HG02642 (cell line): ENCODE data around the gene ROPN1B.
"Not testable (repeated sequence)": the region's sequence is repeated elsewhere in the genome, so short reads cannot be mapped to it uniquely, and the experiment has no call there.

Source experiments
- ATAC-seq: cut with Tn5 transposase; IDR thresholded peaks from one replicate; pipeline ENCODE4 v1.9.1; 2021; ENCODE audit warnings: mild to moderate bottlenecking; ENCODE audit not compliant: unreplicated experiment, poor library complexity

Gene ROPN1B

DNA sequence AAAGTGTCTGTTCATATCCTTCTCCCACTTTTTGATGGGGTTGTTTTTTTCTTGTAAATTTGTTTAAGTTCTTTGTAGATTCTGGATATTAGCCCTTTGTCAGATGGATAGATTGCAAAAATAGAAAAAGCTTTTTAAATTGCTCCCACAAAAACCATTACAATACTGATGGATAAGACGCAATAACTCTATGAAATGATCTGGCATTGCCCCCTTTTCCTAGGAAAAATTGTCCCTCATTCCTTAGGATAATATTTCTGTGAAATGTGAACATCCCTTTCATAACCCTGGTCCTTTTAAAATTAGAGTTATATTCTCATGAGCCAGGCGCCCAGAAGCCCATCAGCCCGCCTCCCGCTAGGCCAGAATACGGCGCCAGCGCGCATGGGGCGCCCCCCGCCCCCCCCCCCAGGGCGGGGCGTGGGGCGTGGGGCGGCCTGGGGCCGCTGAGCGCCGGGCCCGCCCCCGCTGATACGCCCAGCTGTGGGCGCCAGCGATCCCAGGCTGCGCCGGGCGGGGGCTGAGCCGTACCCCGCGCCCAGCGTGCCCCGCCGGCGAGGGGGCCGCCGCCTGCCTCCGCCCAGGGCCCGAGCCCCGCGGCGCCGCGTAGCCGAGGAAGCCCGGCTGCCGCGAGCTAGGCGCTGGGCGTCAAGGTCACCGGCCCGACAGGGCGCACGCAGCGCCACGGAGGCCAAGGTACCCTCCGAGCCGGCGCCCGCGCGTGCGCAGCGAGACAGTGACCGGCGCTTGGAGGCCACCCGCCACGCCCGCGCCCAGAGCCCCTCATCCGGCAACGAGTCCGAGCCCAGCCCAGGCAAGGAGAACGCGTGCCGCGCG lies 11.1 kb upstream of the ROPN1B start:
- no peak for ATAC-seq

DNA sequence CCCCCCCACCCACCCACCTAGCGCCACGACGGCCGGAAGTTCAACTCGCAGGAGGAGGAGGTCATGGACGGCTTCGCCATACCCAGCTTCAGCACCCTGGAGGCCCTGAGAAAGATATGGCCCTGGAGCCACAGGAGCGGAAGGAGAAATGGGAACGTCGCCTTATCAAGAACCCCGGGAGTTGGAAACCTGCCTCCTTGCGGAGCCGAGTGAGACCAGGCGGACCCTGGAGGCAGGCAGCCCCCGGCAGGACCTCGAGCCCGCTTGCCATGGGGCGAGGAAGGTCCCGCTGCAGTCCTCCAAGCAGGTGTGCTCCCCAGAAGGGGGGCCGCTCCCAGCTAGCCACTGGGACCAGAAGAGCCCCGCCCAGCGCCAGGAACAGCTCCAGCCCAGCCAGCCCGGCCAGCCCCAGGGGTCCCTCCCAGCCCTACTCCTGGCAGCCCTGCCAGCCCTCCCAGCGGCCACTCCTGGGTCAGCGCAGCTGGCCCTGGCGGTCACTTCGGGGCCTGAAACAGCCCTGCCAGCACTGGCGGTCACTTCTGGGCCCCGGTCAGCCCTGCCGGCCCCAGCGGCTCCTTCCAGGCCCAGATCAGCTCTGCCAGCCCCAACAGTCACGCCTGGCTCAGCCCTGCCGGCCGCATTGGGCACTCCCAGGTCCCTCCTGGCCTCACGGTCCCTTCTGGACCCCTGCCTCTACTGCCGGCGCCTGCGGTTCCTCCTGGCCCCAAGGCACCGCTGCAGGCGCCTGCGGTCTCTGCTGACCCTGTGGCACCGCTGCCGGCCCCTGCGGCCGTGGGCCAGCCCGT lies 10.3 kb upstream of the ROPN1B start:
- ATAC-seq: no peak

DNA sequence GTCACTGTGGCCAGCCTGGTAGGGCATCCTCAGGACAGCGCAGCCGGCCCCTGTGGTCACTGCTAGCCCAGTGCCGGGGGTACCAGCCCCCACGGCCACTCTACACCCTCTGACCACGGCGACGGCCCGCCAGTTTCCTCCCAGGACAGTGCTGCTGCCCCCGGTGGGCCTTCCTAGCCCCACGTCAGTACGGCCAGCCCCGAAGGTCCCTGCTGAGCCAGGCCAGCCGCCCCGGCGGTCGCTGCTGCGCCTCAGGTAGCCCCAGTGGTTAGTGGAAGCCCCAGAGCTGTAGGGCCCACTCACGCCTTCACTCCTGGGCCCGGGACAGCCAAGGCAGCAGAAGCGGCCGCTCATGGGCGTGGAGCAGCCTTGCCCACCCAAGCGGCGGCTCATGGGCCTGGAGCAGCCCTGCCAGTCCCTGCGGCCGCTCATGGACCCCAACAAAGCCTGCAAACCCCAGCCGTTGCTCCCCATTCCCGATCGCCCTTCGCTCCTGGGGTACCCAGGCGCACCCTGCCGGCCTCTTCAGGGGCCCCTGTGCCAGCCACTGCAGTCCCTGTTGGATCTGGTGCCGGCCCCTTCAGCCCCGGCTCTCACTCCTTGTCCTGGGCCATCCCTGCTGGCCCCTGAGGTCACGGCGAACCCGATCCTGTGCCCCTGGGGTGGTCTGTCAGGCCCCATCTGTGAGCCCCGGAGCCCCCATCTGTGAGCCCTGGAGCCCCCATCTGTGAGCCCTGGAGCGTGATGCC lies 9.5 kb upstream of the ROPN1B start:
- ATAC-seq: no peak

DNA sequence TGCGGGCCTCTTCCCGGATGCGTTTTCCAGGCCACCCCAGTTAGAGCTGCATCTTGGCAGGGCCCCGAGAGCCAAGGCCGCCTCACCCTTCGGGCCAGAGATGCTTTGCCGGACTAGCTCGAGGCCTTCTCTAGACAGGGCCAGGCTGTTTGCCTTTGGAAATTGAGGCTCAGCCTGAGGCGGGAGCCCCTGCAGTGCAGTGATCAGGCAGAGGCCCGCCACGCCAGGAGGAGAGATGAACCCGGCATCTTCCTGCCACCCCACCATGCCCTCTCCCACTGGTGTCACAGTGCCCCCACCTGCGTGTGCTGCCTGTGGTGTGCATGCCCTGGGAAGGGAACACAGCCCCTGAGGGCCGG lies 8.9 kb upstream of the ROPN1B start:
- no peak for ATAC-seq

DNA sequence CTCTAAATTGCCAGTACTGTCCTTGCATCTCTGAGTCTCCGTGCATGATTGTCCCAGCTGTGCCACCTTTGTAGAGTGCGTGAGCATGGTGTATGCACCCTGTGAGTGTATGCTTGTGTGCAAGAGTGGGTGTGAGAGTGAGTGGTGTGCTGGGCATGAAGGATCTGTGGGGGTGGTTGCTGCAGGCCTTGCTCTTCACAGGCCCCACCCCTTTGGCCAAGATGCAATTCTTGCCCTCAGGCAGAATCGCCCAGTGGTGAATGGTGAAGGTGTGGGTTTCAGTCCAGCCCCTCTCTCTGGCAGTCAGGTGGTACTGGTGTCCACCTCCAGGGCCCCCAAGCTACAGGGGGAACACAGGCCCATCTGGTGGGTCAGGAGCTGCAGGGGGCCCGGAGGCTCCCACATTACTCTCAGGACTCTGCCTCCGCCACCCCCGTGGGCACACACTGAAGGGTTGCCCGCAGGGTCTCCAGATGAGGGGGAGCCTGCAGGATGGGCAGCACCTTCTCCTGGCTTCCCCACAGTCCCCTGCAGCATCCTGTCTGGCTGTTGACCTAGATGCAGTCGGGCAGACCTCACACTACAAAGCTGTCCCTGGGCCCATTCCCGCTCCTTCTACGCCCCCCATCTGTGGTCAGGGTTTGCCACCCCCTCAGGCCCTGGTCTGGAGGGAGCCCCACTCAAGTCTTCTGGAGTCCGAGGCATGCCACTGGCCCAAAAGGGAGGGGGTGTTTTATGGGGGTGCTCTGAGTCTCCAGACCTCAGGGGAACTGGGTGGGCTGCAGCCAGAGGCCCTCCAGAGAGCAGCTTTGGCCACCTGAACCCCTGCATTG lies 8.3 kb upstream of the ROPN1B start:
- no peak for ATAC-seq

DNA sequence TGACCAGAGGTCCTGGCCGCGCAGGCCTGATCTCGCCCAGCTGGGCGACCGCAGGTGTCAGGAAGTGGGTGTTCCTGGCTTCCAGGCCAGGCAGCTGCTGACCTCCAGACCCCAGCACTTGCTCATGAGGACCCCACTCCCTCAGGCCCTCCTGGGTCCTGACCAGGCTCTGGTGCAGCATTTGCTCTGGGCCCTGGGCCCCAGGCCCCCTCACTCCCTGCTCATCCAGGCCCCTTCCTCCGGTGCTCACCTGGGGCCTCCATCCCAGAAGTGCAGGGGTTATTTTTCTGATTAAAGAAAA lies 7.7 kb upstream of the ROPN1B start:
- ATAC-seq: no peak

DNA sequence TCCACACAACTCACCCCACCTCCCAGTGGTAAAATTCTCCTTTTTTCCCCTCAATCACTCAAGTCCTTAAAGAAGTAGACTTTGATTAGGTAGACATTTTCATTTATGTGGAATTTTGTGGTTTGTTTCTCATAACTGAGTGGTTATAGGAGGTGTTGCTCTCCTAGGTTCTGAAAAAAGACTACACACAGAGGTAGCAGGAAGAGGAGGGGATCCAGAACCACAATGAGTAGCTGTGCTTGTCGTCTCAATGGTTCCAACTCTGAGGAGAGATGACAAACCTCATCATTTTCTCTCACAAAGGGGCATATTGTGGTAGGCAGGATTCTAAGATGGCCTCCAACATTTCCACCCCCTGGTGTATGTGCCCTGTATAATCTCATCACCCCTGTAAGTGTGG lies 5.1 kb upstream of the ROPN1B start:
- not testable (repeated sequence) for ATAC-seq

DNA sequence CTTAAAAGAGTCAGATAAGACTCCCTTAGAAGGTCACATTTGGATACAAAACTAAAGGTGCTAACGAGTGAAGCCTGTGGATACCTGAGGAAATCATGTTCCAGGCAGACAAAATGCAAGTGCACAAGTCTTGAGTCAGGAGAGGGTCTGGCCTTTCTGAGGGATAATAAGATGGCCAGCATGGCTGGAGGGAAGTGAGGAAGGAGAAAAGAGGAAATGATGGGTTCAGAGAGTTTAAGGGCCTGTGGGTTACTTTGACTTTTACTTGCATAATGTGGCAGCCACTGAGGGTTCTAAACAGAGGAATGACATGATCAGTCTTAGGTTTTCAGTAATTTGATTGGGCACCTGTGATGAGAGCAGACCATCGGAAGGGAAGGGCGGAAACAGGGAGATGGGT lies 3.5 kb upstream of the ROPN1B start:
- ATAC-seq: no peak

DNA sequence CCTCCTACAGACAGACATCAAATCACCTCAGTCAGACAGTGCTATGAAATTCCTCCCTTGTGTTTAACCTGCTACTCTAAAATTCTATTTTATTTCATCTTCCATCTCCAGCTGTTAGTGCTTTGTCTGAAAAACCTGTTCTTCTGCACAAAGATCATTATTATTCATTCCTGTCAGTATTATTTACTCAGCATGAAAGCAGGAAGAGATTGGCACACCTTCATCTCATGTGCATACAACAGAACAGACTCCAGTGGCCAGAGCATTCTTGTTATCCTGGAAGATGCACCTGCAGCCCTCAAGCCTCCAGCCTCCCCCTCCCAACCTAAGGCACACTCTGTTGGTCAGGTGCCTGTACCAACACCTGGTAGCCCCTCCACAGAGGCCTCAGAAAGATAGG lies 1.8 kb upstream of the ROPN1B start:
- ATAC-seq: no peak

DNA sequence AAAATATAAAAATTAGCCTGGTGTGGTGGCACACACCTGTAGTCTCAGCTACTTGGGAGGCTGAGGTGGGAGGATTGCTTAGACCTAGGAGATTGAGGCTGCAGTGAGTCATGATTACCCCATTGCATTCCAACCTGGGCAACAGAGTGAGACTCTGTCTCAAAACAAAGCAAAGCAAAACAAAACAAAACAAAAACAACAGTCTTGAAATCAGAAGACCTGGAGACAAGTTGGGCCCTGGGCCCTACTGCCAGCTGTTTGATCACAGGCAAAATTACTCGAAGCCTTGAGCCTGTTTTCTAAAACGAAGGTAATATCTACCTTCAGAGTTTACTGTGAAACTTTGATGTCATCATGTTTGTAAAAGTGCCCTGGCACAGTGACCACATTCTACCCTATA lies 857 bp upstream of the ROPN1B start:
- not testable (repeated sequence) for ATAC-seq

DNA sequence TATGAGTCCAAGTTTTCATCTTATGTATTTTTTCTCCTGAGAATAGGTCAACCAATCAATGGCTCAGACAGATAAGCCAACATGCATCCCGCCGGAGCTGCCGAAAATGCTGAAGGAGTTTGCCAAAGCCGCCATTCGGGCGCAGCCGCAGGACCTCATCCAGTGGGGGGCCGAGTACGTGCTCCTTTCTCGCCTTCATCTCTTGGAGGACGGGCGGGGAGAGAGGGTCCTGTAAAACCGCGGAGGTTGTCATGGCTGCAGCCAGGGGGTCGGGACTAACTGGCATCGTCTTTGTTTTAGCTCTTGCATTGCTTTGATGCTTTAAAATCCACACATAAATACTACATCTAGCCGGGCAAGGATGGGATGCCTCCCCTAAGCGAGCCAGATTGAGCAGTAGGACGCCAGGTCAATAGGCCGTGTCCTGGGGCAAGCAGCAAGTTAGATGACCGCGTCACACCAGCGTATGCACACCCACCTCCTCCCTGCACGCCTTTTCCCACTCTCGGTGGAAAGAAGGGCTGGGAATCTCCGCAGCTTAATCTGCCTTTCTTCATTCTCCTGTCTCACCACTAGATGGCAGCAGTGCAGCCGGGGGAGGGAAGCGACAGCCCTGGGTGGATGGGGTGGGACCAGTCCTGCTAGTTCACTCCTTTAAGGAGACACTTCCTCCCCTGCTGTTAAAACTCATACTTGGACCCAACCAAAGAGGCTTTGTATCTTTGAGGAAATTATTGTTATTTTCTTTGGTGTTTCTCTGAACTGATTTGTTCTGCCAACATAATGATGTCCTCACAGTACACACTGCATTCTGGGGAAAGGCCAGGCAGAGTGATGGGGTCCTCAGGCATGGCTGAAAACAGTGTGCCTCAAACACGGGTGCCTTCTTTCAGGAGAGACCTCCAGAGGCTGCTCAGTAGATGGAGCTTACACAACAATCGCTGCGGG lies 3.3 kb downstream of the ROPN1B start:
- ATAC-seq: not testable (repeated sequence)

DNA sequence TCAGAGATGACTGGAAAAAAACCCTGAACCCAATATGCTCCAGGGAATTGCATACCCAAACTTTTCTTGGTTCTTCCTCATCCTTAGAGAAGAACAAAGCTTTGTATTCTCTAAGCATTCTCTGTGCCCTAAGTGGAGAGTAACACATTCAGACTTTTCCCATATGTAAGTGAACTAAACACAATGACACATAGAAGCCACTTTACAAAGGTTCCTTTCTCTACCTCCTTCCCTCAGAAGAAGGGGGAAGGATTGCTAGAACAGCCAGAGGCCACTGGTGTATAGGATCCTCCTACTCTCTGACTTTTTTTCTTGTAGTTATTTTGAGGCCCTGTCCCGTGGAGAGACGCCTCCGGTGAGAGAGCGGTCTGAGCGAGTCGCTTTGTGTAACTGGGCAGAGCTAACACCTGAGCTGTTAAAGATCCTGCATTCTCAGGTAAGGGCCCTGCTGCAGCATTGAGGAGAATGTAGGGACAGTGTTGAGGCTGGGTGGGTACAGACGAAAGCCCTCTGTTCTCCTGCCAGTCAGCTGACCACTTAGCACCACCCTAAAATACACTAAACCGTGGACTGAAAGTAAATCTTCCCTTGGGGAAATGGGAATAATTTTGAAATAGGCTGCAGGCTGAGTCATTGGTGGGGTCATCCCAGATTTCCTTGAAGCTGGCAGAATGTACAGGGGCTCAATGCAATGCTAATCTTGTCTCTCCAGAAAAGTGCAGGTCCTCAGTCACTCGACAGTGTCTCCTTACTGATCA lies 6.4 kb downstream of the ROPN1B start:
- ATAC-seq: not testable (repeated sequence)

DNA sequence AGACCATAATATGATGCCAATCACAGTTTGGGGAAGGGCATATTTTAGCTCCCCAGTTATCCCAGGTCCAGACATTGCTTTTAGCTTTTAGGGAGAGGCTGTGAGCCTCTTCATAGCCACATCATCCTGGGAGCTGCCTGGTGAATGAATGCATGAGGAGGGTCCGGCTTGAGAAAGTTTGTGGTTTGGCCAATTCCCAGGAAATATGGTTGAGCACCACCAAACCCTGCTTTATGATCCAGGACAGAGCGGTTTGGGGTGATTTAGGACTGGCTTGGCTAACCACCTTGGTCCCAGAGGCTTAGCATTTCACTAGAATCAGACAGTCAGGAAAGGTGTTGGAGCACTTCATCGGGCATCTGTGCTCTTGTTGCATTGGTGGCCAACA lies 7.0 kb downstream of the ROPN1B start:
- not testable (repeated sequence) for ATAC-seq

DNA sequence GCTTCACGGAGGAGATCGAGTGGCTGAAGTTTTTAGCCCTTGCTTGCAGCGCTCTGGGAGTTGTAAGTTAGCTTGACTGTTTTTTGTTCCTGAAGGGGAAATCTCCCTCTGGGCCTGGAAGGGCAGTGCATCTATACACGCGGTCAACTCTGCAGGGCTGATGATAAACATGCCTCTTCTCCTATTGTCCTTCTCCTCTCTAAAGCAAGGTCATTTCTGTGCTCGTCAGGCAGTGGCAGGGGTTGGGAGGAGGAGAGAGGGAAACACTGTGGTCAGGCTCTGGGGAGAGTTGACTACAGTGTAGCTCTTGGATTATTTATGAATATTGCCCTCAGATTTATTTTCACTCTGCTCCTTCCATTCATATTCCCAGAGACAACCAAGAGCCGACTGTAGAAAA lies 8.1 kb downstream of the ROPN1B start:
- ATAC-seq: not testable (repeated sequence)

DNA sequence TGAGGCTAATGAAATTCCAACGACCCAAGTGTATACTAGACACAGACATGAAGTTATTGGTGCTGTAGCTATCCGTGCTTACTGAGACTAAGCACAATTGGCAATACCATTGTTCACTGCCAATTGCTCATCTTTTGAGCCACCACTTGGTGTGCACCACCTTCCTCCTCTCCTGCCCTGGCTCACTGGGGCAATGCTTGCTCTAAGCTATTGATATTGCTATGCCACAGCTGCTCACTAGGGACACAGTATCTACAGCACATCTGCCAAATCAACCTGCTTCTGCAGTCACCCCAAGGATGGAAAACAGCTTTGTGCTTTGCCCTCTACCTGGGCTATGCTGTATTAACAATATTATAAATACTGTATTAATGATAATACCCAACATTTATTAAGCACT lies 16.0 kb downstream of the ROPN1B start:
- ATAC-seq: not testable (repeated sequence)

DNA sequence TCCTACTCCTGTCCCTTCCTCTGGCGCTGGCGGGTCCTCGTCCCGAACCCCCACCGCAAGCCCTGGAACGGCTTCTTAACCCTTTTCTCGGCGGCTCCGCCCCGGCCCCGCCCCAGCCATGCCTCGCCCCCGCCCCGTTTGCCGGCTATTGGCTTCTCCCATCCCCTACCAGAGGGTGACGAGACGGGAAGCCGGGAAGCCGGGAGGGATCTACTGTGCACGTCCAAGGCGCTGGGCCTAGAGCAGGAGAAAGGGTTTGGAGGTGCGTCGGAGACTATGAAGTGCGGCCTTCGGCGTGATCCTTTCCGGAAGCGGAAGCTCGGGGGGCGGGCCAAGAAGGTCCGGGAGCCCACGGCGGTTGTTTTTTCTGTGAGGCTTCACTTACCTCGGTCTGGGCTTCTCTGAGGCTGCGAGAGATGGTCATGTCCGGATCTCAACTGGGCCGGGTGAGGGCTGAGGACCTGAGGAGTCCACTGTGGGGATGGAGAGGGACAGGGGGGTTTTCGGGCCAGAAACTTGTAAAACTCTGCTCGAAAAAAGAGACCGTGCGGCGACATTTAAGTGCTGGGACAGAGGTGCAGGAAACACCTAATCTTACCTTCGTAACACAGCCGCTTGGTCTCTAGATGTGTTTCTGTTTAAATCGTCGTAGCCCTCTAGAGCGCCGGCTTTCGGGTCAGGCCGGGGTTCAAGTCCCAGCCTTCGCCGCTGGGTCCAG lies 21.4 kb downstream of the ROPN1B start:
- ATAC-seq: peak; percentile 77

DNA sequence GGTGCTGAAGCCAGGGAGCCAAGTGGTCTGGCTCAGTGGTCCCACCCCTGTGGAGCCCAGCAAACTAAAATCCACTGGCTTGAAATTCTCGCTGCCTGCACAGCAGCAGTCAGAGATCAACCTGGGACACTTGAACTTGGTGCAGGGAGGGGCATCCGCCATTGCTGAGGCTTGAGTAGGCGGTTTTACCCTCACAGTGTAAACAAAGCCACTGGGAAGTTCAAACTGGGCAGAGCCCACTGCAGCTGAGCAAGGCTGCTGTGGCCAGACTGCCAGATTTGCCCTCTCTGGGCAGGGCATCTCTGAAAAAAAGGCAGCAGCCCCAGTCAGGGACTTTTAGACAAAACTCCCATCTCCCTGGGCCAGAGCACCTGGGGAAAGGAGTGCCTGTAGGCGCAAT lies 27.8 kb downstream of the ROPN1B start:
- not testable (repeated sequence) for ATAC-seq

DNA sequence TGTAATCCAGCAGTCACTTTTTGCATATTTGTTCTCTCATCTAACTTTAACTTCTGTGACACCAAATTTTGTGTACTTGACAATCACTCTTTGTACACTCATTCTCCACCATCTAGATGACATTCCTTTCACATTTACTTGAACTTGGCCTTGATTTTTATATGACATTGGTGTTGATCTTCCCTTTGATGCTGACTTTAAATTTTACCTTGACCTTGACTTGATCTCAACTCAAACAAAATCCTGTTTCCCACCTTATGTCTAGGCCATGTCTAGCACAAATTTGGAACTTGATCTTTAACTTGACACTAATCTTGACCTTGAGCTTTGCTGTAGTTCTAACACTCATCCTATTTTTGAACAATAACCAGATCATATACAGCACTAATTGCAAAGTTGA lies 33.2 kb downstream of the ROPN1B start:
- no peak for ATAC-seq
